ENCODE data around the gene ING2. TPM values are rescaled to one million over a fixed set of nuclear protein-coding genes. Genes with fewer than 3 reads are reported as not detected.

ING2 gene
- total and polyA plus RNA-seq, 10 of the 15 experiments (the other 5 are each of a cell fraction or from before 2014, with no cell fraction given), result 3.3 to 16.1 (median 10.9) TPM

DNA sequence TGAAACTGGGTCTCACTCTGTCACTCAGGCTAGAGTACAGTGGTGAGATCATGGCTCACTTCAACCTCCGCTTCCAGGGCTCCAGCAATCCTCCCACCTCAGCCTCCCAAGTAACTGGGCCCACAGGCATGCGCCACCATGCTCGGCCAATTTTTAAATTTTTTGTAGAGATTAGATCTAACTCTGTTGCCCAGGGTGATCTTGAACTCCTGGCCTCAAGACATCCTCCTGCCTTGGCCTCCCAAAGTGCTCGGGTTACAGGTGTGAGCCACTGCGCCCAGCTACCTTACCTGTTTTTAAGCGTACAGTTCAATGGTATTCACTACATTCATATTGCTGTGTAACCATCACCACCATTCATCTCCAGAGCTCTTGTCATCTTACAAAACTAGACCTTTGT is 41.5 kb downstream of the ING2 start (continued):
- TF ChIP-seq NRF1 (conservative IDR thresholded peaks at IDR 0.05; ENCODE audit: low read depth, low read length), result no peak
- no peak for TF ChIP-seq GABPA (IDR thresholded peaks at IDR 0.05; ENCODE audit: low read depth)
- no peak for TF ChIP-seq KLF5 (IDR thresholded peaks at IDR 0.05; ENCODE audit: partially characterized antibody)
- TF ChIP-seq, protein P1, sequence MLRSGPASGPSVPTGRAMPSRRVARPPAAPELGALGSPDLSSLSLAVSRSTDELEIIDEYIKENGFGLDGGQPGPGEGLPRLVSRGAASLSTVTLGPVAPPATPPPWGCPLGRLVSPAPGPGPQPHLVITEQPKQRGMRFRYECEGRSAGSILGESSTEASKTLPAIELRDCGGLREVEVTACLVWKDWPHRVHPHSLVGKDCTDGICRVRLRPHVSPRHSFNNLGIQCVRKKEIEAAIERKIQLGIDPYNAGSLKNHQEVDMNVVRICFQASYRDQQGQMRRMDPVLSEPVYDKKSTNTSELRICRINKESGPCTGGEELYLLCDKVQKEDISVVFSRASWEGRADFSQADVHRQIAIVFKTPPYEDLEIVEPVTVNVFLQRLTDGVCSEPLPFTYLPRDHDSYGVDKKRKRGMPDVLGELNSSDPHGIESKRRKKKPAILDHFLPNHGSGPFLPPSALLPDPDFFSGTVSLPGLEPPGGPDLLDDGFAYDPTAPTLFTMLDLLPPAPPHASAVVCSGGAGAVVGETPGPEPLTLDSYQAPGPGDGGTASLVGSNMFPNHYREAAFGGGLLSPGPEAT (IDR thresholded peaks at IDR 0.05; ENCODE audit: low read depth), result no peak
- TF ChIP-seq CBX3 (IDR thresholded peaks at IDR 0.05; ENCODE audit: borderline replicate concordance, low read depth), result no peak
- no peak for TF ChIP-seq BHLHE40 (IDR thresholded peaks at IDR 0.05; ENCODE audit: borderline replicate concordance in 1 of 2, low read depth in 2 of 2, low read length in 1 of 2)

DNA sequence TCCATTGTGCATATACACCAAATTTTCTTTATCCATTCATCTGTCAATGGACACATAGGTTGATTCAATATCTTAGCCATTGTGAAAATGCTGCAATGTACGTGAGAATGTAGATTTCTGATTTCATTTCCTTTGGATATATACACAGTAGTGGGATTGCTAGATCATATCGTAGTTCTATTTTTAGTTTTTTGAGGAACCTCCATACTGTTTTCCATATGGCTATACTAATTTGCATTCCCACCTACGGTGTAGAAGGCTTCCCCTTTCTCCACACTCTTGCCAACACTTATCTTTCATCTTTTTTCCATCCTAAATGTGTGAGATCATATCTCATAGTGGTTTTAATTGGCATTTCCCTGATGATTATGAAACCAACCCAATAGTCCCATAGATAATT is 43.4 kb downstream of the ING2 start:
- H2AFZ ChIP-seq (ENCODE audit: control insufficient read depth, low read depth, low read length), result no peak overlapping the region
- H3K9me3 ChIP-seq (replicated peaks; ENCODE audit: control insufficient read depth, insufficient read depth, low read length), result no peaks in the 10 kb centered on the region; the same call in 1 of the 3 replicates
- in situ Hi-C loops (cut with MboI) (no loop called here), intact Hi-C loops (cut with micrococcal nuclease; ENCODE audit: unreplicated experiment) (no loop called here)
- ChIA-PET SMC1A (ENCODE audit: uncharacterized antibody, unreplicated experiment) (no interaction called here), POLR2A (no interaction called here), CTCF (no interaction called here), RAD21 (ENCODE audit: unreplicated experiment) (no interaction called here)
- TF ChIP-seq STAT3 (IDR thresholded peaks at IDR 0.05; ENCODE audit: low read depth, low read length) (no peak), TBL1XR1 (IDR thresholded peaks at IDR 0.05; ENCODE audit: low read depth, low read length) (no peak)
- TF ChIP-seq, protein P2, sequence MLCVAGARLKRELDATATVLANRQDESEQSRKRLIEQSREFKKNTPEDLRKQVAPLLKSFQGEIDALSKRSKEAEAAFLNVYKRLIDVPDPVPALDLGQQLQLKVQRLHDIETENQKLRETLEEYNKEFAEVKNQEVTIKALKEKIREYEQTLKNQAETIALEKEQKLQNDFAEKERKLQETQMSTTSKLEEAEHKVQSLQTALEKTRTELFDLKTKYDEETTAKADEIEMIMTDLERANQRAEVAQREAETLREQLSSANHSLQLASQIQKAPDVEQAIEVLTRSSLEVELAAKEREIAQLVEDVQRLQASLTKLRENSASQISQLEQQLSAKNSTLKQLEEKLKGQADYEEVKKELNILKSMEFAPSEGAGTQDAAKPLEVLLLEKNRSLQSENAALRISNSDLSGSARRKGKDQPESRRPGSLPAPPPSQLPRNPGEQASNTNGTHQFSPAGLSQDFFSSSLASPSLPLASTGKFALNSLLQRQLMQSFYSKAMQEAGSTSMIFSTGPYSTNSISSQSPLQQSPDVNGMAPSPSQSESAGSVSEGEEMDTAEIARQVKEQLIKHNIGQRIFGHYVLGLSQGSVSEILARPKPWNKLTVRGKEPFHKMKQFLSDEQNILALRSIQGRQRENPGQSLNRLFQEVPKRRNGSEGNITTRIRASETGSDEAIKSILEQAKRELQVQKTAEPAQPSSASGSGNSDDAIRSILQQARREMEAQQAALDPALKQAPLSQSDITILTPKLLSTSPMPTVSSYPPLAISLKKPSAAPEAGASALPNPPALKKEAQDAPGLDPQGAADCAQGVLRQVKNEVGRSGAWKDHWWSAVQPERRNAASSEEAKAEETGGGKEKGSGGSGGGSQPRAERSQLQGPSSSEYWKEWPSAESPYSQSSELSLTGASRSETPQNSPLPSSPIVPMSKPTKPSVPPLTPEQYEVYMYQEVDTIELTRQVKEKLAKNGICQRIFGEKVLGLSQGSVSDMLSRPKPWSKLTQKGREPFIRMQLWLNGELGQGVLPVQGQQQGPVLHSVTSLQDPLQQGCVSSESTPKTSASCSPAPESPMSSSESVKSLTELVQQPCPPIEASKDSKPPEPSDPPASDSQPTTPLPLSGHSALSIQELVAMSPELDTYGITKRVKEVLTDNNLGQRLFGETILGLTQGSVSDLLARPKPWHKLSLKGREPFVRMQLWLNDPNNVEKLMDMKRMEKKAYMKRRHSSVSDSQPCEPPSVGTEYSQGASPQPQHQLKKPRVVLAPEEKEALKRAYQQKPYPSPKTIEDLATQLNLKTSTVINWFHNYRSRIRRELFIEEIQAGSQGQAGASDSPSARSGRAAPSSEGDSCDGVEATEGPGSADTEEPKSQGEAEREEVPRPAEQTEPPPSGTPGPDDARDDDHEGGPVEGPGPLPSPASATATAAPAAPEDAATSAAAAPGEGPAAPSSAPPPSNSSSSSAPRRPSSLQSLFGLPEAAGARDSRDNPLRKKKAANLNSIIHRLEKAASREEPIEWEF (IDR thresholded peaks at IDR 0.05; ENCODE audit: insufficient replicate concordance, low read depth, low read length), result no peak
- no peaks in the 10 kb centered on the region for H3K27me3 ChIP-seq (replicated peaks in 1 of 2; ENCODE audit: control insufficient read depth in 2 of 2, insufficient read depth in 2 of 2, low read length in 1 of 2)
- H3K79me2 ChIP-seq (ENCODE audit: control insufficient read depth, insufficient read depth, low read length), result no peaks in the 10 kb centered on the region
- H4K20me1 ChIP-seq (ENCODE audit: control insufficient read depth, insufficient read depth), result no peaks in the 10 kb centered on the region
- H3K27ac ChIP-seq (ENCODE audit: control insufficient read depth, insufficient read depth), result no peak overlapping the region
- H3K4me1 ChIP-seq (ENCODE audit: control insufficient read depth, insufficient read depth, low read length), result no peaks in the 10 kb centered on the region
- WGBS (ENCODE audit: insufficient coverage, insufficient replicate concordance, low lambda C conversion rate, missing lambda C conversion rate), result 10% methylated on average over 3 of the region's 3 CpGs
- H3K4me3 ChIP-seq, result no peak overlapping the region
- BruUV-seq (replicated peaks), result no TSS peak
- DNase-seq (ENCODE audit: low read depth, low spot score), result no peak
- no peak for FAIRE-seq
- no peak for ATAC-seq
- H3K4me2 ChIP-seq (ENCODE audit: control insufficient read depth, insufficient read depth), result no peak overlapping the region
- H3K36me3 ChIP-seq (ENCODE audit: control insufficient read depth in 2 of 2, insufficient read depth in 2 of 2, low read length in 1 of 2), result no peaks in the 10 kb centered on the region
- H3K9ac ChIP-seq (ENCODE audit: control insufficient read depth, insufficient read depth, low read length), result no peak overlapping the region
